Activated CD4-positive, alpha-beta T cell treated with anti-CD3 and anti-CD28 coated beads for 36 hours (primary cell): ENCODE results near the gene KCTD4. TPM values are rescaled to one million over a fixed set of nuclear protein-coding genes. Genes with fewer than 3 reads are reported as not detected.

ENCODE experiments used
- total RNA-seq, 2 experiments: library from RNA; stranded (reverse); gene quantifications; one replicate each; pipeline ENCODE4 v1.2.3, GENCODE V29; 2021

The KCTD4 gene
- total RNA-seq, 2 experiments from 2014 or later: not detected

Other genes starting within 250 kb of the KCTD4 start
- gene NUFIP1, start 211.6 kb downstream of the KCTD4 start, total RNA-seq: 10 to 100 TPM; 10.1 to 13.6 TPM
- 10 to 100 TPM; 31.8 to 40.5 TPM for gene GPALPP1, start 211.5 kb downstream of the KCTD4 start, total RNA-seq
- 10 to 100 TPM; 19.9 to 25.6 TPM for gene GTF2F2, start 80.5 kb downstream of the KCTD4 start, total RNA-seq
- gene TPT1, start 140.1 kb upstream of the KCTD4 start, total RNA-seq: 1,000 to 10,000 TPM; 3,408 to 3,964 TPM
- 10 to 100 TPM; 17.7 to 18.4 TPM for gene SLC25A30, start 217.3 kb upstream of the KCTD4 start, total RNA-seq